Fibroblast of mammary gland (primary cell): Measurements from ENCODE around the gene TMEM132E.
A peak's percentile ranks its signal among the peaks of the same experiment; 100 is the strongest.

Source experiments
- DNase-seq: peaks from one replicate; pipeline ENCODE4 v3.0.0-alpha.2; 2010; ENCODE audit warnings: low read depth
- H3K4me3 ChIP-seq: 2 replicates; pipeline ENCODE4 v1.5.1; 2011; ENCODE audit warnings: low read depth, mild to moderate bottlenecking, low read length, moderate library complexity; ENCODE audit not compliant: control insufficient read depth
- TF ChIP-seq, protein P1 (sequence below): conservative IDR thresholded peaks from 2 replicates; pipeline ENCODE4 v1.5.1; 2011; ENCODE audit warnings: low read depth, low read length, inconsistent platforms; ENCODE audit not compliant: control insufficient read depth, insufficient read depth

TMEM132E gene

DNA sequence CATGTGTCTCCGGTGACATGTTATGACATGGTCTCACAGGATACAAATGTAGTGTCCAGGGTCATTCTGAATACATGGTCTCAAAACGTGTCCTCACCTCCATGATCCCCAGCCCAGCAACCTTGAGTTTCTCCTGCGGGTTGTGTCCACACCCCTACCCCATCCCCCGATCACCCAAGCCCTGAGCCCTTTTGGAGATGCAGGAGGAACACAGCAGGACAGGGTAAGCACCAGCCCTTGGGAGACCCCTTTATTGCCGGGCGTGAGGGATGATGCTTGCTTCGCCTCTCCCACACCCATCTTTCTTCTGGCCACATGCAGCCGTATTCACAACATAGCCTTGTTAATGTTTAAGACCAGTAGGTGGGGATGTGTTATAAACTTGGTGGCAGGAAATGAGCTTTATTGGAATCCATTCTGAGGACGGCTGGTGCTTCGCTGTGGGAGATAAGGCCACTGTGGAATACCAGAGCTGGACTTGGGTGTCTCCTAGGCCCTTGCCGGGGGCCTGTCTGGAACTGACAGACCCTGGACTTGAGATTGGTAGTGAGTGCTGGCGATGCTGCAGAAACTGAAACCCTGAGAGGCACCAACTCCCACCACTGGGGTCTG, 5.5 kb downstream of the TMEM132E start:
- peak; percentile 11 for DNase-seq
- TF ChIP-seq, protein P1, sequence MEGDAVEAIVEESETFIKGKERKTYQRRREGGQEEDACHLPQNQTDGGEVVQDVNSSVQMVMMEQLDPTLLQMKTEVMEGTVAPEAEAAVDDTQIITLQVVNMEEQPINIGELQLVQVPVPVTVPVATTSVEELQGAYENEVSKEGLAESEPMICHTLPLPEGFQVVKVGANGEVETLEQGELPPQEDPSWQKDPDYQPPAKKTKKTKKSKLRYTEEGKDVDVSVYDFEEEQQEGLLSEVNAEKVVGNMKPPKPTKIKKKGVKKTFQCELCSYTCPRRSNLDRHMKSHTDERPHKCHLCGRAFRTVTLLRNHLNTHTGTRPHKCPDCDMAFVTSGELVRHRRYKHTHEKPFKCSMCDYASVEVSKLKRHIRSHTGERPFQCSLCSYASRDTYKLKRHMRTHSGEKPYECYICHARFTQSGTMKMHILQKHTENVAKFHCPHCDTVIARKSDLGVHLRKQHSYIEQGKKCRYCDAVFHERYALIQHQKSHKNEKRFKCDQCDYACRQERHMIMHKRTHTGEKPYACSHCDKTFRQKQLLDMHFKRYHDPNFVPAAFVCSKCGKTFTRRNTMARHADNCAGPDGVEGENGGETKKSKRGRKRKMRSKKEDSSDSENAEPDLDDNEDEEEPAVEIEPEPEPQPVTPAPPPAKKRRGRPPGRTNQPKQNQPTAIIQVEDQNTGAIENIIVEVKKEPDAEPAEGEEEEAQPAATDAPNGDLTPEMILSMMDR = peak; percentile 11

DNA sequence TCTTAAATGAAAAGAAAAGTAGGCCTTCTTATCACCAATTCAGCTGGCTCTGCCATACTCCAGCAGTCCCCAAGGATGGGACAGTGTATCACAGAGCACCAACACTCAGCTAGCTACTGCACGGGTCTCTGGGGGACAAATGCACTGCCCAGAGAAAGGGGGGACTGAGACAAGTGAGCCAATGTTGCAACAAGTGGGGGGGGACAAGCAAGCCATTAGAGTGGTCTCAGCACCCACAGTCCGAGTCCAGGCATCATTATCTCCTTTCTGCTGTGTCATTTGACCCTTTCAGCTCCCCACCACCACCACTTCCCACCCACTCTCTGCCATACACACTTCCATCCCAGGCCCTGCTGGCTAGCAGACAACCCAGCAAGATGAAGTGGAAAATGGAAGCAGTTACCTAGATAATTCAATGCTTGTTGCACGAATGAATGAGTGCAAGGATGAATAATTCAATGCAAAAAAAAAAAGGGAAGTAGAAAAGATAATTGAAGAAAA, 7.0 kb downstream of the TMEM132E start:
- TF ChIP-seq, protein P1 = no peak
- no peak for DNase-seq
- no peak overlapping the region for H3K4me3 ChIP-seq

More for the DNA sequence above, 5.5 kb downstream of the TMEM132E start:
- no peak overlapping the region for H3K4me3 ChIP-seq

DNA sequence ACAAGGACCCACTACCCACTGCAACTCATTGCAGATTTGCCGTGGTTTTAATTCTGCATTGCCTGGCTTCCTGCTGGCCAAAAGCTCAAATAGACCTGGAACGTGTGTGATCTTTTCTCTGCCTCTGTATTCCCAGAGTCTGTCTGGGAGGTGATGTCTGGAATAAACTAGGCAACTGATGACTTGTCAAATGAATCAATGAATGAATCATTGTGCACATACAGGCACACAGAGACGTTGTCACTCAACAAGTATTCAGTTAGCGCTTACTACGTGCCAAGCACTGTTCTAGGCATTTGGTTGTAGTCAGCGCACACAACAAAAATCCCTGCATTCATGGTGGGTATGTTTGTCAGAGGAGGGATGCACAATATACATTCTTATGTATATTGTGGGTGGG, 8.9 kb downstream of the TMEM132E start:
- DNase-seq = no peak
- TF ChIP-seq, protein P1 = no peak
- H3K4me3 ChIP-seq = no peak overlapping the region

DNA sequence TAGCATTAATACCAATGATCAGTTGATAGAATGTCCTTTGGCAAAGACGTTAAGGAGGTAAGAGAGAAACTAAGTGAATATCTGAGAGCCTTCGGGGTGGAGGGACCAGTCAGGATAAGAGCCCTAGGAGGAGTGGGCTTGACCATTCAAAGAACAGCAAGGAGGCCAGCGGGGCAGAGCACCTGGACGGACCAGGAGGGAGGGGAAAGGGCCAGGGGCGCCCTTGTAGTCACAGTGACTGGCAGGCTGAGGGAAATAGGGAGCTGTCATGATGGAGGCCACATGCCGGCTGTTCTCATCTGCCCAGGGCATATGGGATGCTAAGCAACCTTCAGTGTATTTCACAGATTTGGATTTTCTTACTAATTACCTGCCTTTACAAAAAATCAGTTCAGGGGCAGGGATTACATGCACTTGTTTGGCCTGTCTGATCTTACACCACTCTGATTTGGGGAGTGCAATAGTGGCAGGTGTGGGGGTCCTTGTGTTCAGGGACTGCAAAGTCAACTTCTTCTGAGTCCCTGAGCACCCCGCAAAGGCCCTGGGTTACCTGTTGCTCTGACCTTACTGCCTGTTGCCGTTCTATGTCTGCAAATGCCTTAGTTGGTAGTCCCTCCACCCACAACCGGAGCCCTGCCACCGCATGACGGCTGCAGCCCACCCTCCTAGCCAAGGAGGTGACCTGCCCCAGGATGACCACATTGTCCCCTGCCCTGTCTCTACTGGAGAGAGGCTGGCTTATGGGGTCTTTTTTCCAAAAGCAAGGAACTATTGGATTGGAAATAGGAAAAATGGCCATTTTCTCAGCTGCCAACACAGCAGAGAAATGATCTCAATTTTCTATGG, 10.0 kb downstream of the TMEM132E start:
- no peak overlapping the region for H3K4me3 ChIP-seq
- DNase-seq = no peak
- TF ChIP-seq, protein P1 = no peak

DNA sequence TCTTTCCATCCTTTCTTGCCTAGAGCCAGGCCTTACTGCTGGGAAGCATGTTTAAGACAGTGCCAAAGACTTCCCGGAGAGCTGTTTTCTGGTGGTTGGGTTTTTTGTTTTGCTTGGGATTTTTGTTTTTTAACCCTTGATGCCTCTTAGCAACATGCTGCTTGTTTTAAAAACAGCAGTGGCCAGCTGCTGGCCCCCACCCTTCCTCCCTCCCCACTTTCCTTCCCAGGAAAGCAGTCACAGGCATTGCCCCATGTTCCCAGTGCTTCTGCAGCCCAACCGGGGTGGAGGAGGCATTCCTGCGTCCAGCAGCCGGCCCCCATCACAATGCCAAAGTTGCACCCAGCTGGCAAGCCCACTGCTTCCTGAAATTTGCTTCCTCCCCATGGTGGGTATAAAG, 12.6 kb downstream of the TMEM132E start:
- H3K4me3 ChIP-seq = no peak overlapping the region
- no peak for DNase-seq
- TF ChIP-seq, protein P1 = no peak

DNA sequence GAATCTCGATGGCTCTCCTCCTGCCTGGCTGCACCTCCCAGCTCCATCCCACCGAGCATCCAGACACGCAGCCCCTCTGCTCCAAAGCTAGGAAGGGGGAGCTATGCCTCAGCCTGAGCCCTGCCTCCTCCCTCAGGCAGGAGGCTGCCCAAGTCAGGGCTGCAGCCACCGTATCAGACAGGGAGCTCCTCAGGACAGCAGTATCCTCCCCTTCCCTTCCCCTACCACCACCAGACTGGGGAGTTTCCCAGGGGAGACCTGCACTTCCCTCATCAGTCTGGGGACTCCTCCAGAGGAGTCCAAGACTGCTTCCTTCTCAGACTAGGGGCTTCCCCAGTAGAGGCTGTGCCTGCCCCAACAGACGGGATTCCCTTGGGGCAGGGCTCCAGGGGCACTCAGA, 17.5 kb downstream of the TMEM132E start:
- TF ChIP-seq, protein P1 = no peak
- no peak for DNase-seq
- no peak overlapping the region for H3K4me3 ChIP-seq
